Measurements from ENCODE around the gene CEP57L1. TPM values are rescaled to one million over a fixed set of nuclear protein-coding genes. Genes with fewer than 3 reads are reported as not detected.

Gene CEP57L1
- total and polyA plus RNA-seq, 10 of the 15 experiments (the other 5 are each of a cell fraction or from before 2014, with no cell fraction given), result 12.7 to 30.5 (median 21.9) TPM

- Histone ChIP-seq H3K27me3 (replicated peaks in 1 of 2; ENCODE audit: control insufficient read depth in 2 of 2, insufficient read depth in 2 of 2, low read length in 1 of 2) (no peaks in the 10 kb centered on the region; a peak in 2 of 4 replicates), H3K4me2 (ENCODE audit: control insufficient read depth, insufficient read depth) (no peak overlapping the region), H3K4me1 (ENCODE audit: control insufficient read depth, insufficient read depth, low read length) (no peaks in the 10 kb centered on the region), H4K20me1 (ENCODE audit: control insufficient read depth, insufficient read depth) (no peaks in the 10 kb centered on the region), H3K36me3 (ENCODE audit: control insufficient read depth in 2 of 2, insufficient read depth in 2 of 2, low read length in 1 of 2) (no peaks in the 10 kb centered on the region), H3K79me2 (ENCODE audit: control insufficient read depth, insufficient read depth, low read length) (no peaks in the 10 kb centered on the region), H3K9ac (ENCODE audit: control insufficient read depth, insufficient read depth, low read length) (no peak overlapping the region), H3K4me3 (no peak overlapping the region), H3K9me3 (replicated peaks; ENCODE audit: control insufficient read depth, insufficient read depth, low read length) (no peaks in the 10 kb centered on the region), H2AFZ (ENCODE audit: control insufficient read depth, low read depth, low read length) (no peak overlapping the region), H3K27ac (ENCODE audit: control insufficient read depth, insufficient read depth) (no peak overlapping the region)
- ChIA-PET CTCF (interaction anchor here (0.6 kb wide), 1 partner anchor 687 kb away, joined by 3 read pairs; no protein-coding TSS in a partner anchor), RAD21 (ENCODE audit: unreplicated experiment) (no interaction called here), POLR2A (interaction anchor here (0.6 kb wide), 1 partner anchor 65 kb away, joined by 3 read pairs; no protein-coding TSS in a partner anchor), SMC1A (ENCODE audit: uncharacterized antibody, unreplicated experiment) (interaction anchor here (0.6 to 2.4 kb wide), 5 partner anchors 13 to 1063 kb away, joined by 3 to 12 read pairs (median 3); no protein-coding TSS in a partner anchor)
- 45% methylated on average over 3 of the region's 3 CpGs for WGBS (ENCODE audit: insufficient coverage, insufficient replicate concordance, low lambda C conversion rate, missing lambda C conversion rate)
- FAIRE-seq (no peak), DNase-seq (ENCODE audit: low read depth, low spot score) (no peak), ATAC-seq (no peak)
- in situ Hi-C loops (cut with MboI), result no loop called here
- intact Hi-C loops (cut with micrococcal nuclease; ENCODE audit: unreplicated experiment), result no loop called here
- no TSS peak for BruUV-seq (replicated peaks)
- TF ChIP-seq NFYA (IDR thresholded peaks at IDR 0.05; ENCODE audit: borderline replicate concordance, low read depth, low read length), result no peak
- TF ChIP-seq NFIC (IDR thresholded peaks at IDR 0.05; ENCODE audit: low read depth, low read length), result no peak
- no peak for TF ChIP-seq CUX1 (IDR thresholded peaks at IDR 0.05; ENCODE audit: insufficient replicate concordance, low read depth, low read length)
- TF ChIP-seq ZNF592 (IDR thresholded peaks at IDR 0.05), result no peak
- TF ChIP-seq BMI1 (IDR thresholded peaks at IDR 0.05; ENCODE audit: borderline replicate concordance), result no peak
- no peak for TF ChIP-seq LARP7 (IDR thresholded peaks at IDR 0.05)
- no peak for TF ChIP-seq ZBTB4 (CRISPR knock-in tag; IDR thresholded peaks at IDR 0.05)
- no peak for TF ChIP-seq PKNOX1 (IDR thresholded peaks at IDR 0.05)
- TF ChIP-seq JUND (IDR thresholded peaks at IDR 0.05; ENCODE audit: low read depth, low read length), result no peak
- no peak for TF ChIP-seq HCFC1 (IDR thresholded peaks at IDR 0.05; ENCODE audit: low read length)
- no peak for TF ChIP-seq HDGF (IDR thresholded peaks at IDR 0.05)
Observed at GRCh38 chr6:109059153-109059552, 36.2 kb upstream of the CEP57L1 start.
